Measurements from ENCODE around the gene SSH3. TPM values are rescaled to one million over a fixed set of nuclear protein-coding genes. Genes with fewer than 3 reads are reported as not detected.
A peak's percentile ranks its signal among the peaks of the same experiment; 100 is the strongest.

SSH3 gene
- total RNA-seq, 1 experiment from 2014 or later, result 5.5 TPM

DNA sequence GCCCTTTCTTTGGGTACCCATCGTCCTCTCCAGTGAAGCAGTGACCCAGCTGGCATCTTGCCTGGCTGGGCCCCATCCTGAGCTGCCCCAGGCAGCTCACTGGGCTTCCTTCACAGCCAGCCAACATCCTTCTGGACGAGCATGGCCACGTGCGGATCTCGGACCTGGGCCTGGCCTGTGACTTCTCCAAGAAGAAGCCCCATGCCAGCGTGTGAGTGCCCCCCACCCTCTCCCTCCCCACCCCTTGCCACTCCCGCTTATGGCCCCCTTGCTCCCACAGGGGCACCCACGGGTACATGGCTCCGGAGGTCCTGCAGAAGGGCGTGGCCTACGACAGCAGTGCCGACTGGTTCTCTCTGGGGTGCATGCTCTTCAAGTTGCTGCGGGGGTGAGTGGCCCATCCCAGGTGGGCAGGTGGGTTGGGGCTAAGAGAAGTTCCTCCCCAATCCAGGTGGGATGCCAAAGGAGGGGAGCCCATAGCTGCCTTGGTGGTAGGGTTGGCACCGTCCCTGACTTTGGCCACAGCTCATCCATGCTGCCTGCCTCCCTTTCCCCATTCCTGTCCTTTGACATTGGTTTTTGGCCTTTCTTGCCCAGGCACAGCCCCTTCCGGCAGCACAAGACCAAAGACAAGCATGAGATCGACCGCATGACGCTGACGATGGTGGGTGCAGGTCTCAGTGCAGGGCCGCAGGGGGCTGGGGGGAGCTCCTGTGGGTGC lies 21.0 kb upstream of the SSH3 start:
- no peaks in the 10 kb centered on the region for H3K27me3 ChIP-seq (replicated peaks; ENCODE audit: insufficient read depth, low read depth, low read length, poor library complexity)
- BruUV-seq (replicated peaks), result no TSS peak
- H3K27ac ChIP-seq (ENCODE audit: low read depth, low read length, poor library complexity, severe bottlenecking), result no peak overlapping the region
- CTCF ChIA-PET, result no interaction called here
- peaks cover 86% of the 10 kb centered on the region for H3K36me3 ChIP-seq (ENCODE audit: insufficient read depth, low read length, poor library complexity, severe bottlenecking)
- no peak for TF ChIP-seq EZH2 (IDR thresholded peaks at IDR 0.05; ENCODE audit: borderline replicate concordance, low read depth, low read length, poor library complexity, severe bottlenecking)
- TF ChIP-seq CTCF (conservative IDR thresholded peaks at IDR 0.05; ENCODE audit: low read depth, low read length), result no peak
- H3K9me3 ChIP-seq (ENCODE audit: low read depth, low read length, poor library complexity, severe bottlenecking), result no peaks in the 10 kb centered on the region
- intact Hi-C loops (cut with micrococcal nuclease; ENCODE audit: unreplicated experiment), result no loop called here
- POLR2A ChIA-PET (ENCODE audit: low non-redundant PET), result interaction anchor here (0.6 kb wide), 1 partner anchor 19 kb away, joined by 3 read pairs; no protein-coding TSS in a partner anchor
- peaks cover 12% of the 10 kb centered on the region for H3K4me1 ChIP-seq (ENCODE audit: insufficient read depth, low read length, poor library complexity, severe bottlenecking)
- DNase-seq (ENCODE audit: low spot score), result no peak
- no peak overlapping the region for H3K4me3 ChIP-seq (ENCODE audit: low read depth, low read length, poor library complexity, severe bottlenecking)

- no peaks in the 10 kb centered on the region for H3K9me3 ChIP-seq (ENCODE audit: low read depth, low read length, poor library complexity, severe bottlenecking)
- TF ChIP-seq EZH2 (IDR thresholded peaks at IDR 0.05; ENCODE audit: borderline replicate concordance, low read depth, low read length, poor library complexity, severe bottlenecking), result no peak
- TF ChIP-seq CTCF (conservative IDR thresholded peaks at IDR 0.05; ENCODE audit: low read depth, low read length), result no peak
- ChIA-PET POLR2A (ENCODE audit: low non-redundant PET) (interaction anchor here (0.6 kb wide), 1 partner anchor 20 kb away, joined by 3 read pairs; no protein-coding TSS in a partner anchor), CTCF (no interaction called here)
- H3K27ac ChIP-seq (ENCODE audit: low read depth, low read length, poor library complexity, severe bottlenecking), result no peak overlapping the region
- intact Hi-C loops (cut with micrococcal nuclease; ENCODE audit: unreplicated experiment), result no loop called here
- H3K4me3 ChIP-seq (ENCODE audit: low read depth, low read length, poor library complexity, severe bottlenecking), result no peak overlapping the region
- H3K4me1 ChIP-seq (ENCODE audit: insufficient read depth, low read length, poor library complexity, severe bottlenecking), result peaks cover 12% of the 10 kb centered on the region
- BruUV-seq (replicated peaks), result no TSS peak
- no peaks in the 10 kb centered on the region for H3K27me3 ChIP-seq (replicated peaks; ENCODE audit: insufficient read depth, low read depth, low read length, poor library complexity)
- peaks cover 86% of the 10 kb centered on the region for H3K36me3 ChIP-seq (ENCODE audit: insufficient read depth, low read length, poor library complexity, severe bottlenecking)
- DNase-seq (ENCODE audit: low spot score), result no peak
Observed at GRCh38 chr11:67282876-67283371, 20.4 kb upstream of the SSH3 start.

GRCh38 chr11:67283481-67283963 lies 19.8 kb upstream of the SSH3 start:
- intact Hi-C loops (cut with micrococcal nuclease; ENCODE audit: unreplicated experiment), result no loop called here
- Histone ChIP-seq H3K27me3 (replicated peaks; ENCODE audit: insufficient read depth, low read depth, low read length, poor library complexity) (no peaks in the 10 kb centered on the region), H3K4me1 (ENCODE audit: insufficient read depth, low read length, poor library complexity, severe bottlenecking) (peaks cover 11% of the 10 kb centered on the region), H3K36me3 (ENCODE audit: insufficient read depth, low read length, poor library complexity, severe bottlenecking) (peaks cover 85% of the 10 kb centered on the region), H3K9me3 (ENCODE audit: low read depth, low read length, poor library complexity, severe bottlenecking) (no peaks in the 10 kb centered on the region), H3K4me3 (ENCODE audit: low read depth, low read length, poor library complexity, severe bottlenecking) (no peak overlapping the region), H3K27ac (ENCODE audit: low read depth, low read length, poor library complexity, severe bottlenecking) (peak overlapping the region; percentile 1)
- TF ChIP-seq CTCF (conservative IDR thresholded peaks at IDR 0.05; ENCODE audit: low read depth, low read length) (no peak), EZH2 (IDR thresholded peaks at IDR 0.05; ENCODE audit: borderline replicate concordance, low read depth, low read length, poor library complexity, severe bottlenecking) (no peak)
- ChIA-PET CTCF (no interaction called here), POLR2A (ENCODE audit: low non-redundant PET) (no interaction called here)
- BruUV-seq (replicated peaks), result no TSS peak
- no peak for DNase-seq (ENCODE audit: low spot score)

All from A673 (cell line).